Measurements from ENCODE around the gene EGLN3. TPM values are rescaled to one million over a fixed set of nuclear protein-coding genes. Genes with fewer than 3 reads are reported as not detected.

The EGLN3 gene
- total and polyA plus RNA-seq, 9 donors = 1.7 to 5.1 (median 2.4) TPM

GRCh38 chr14:33987565-33988080 is 36.7 kb upstream of the EGLN3 start:
- peaks cover 2% of the 10 kb centered on the region for H3K4me1 ChIP-seq (ENCODE audit: insufficient read depth)
- no peaks in the 10 kb centered on the region for H3K36me3 ChIP-seq
- H3K27ac ChIP-seq = no peak overlapping the region
- no peak for DNase-seq
- H3K4me3 ChIP-seq = no peak overlapping the region
- TF ChIP-seq EP300 (IDR thresholded peaks at IDR 0.05) (no peak), CTCF (IDR thresholded peaks at IDR 0.05) (no peak), POLR2A (IDR thresholded peaks at IDR 0.05) (no peak)
- no peaks in the 10 kb centered on the region for H3K27me3 ChIP-seq
- no peaks in the 10 kb centered on the region for H3K9me3 ChIP-seq
- WGBS, 3 donors = 74 to 83% (median 75%) methylated on average over 4 of the region's 4 CpGs
- intact Hi-C loops (cut with DNase I) = no loop called here

- Histone ChIP-seq H3K4me1 (ENCODE audit: insufficient read depth) (peaks cover 2% of the 10 kb centered on the region), H3K4me3 (no peak overlapping the region), H3K27me3 (no peaks in the 10 kb centered on the region), H3K36me3 (no peaks in the 10 kb centered on the region), H3K9me3 (no peaks in the 10 kb centered on the region), H3K27ac (no peak overlapping the region)
- DNase-seq = no peak
- TF ChIP-seq CTCF (IDR thresholded peaks at IDR 0.05) (no peak), EP300 (IDR thresholded peaks at IDR 0.05) (no peak), POLR2A (IDR thresholded peaks at IDR 0.05) (no peak)
- intact Hi-C loops (cut with DNase I) = no loop called here
- 68 to 76% (median 70%) methylated on average over 5 of the region's 5 CpGs for WGBS, 3 donors
These were observed 35.9 kb upstream of the EGLN3 start for GRCh38 chr14:33986804-33987203.

GRCh38 chr14:33985242-33985641 is 34.4 kb upstream of the EGLN3 start:
- Histone ChIP-seq H3K4me3 (no peak overlapping the region), H3K9me3 (no peaks in the 10 kb centered on the region), H3K4me1 (ENCODE audit: insufficient read depth) (peaks cover 2% of the 10 kb centered on the region), H3K27ac (no peak overlapping the region), H3K36me3 (no peaks in the 10 kb centered on the region), H3K27me3 (no peaks in the 10 kb centered on the region)
- intact Hi-C loops (cut with DNase I) = no loop called here
- WGBS, 3 donors = 90 to 98% (median 95%) methylated on average over 2 of the region's 2 CpGs
- no peak for TF ChIP-seq EP300 (IDR thresholded peaks at IDR 0.05)
- TF ChIP-seq CTCF (IDR thresholded peaks at IDR 0.05) = no peak
- no peak for TF ChIP-seq POLR2A (IDR thresholded peaks at IDR 0.05)
- no peak for DNase-seq

DNA sequence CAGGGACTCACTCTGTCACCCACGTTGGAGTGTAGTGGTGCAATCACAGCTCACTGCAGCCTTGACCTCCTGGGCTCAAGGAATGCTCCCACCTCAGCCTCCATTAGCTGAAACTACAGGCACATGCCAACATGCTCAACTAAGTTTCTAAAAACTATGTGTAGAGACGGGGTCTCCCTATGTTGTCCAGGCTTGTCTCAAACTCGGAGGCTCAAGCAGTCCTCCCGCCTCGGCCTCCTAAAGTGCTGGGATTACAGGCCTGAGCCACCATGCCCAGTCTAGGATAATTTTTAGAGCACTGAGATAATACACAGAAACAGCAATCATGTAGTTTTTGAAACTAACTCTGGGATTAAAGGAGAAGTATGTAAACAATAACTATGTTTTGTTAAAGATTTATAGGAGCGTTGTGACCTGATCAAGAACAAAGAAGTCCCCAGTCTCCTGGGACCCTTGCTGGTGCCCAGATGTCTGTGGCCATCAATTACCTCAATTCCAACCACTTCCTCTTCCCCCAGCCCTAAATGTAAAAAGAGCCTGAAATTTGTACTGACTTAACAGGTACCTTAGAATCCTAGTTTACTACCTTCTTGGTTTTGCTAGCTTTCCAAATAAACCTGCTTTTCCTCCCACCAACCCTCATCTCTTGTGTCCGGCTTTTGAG is 28.9 kb upstream of the EGLN3 start:
- no peak for DNase-seq
- TF ChIP-seq EP300 (IDR thresholded peaks at IDR 0.05) (no peak), CTCF (IDR thresholded peaks at IDR 0.05) (no peak), POLR2A (IDR thresholded peaks at IDR 0.05) (no peak)
- WGBS, 3 donors = 32 to 64% (median 41%) methylated on average over 7 of the region's 7 CpGs
- intact Hi-C loops (cut with DNase I) = no loop called here
- Histone ChIP-seq H3K36me3 (no peaks in the 10 kb centered on the region), H3K9me3 (no peaks in the 10 kb centered on the region), H3K27me3 (no peaks in the 10 kb centered on the region), H3K4me3 (no peak overlapping the region), H3K4me1 (ENCODE audit: insufficient read depth) (no peaks in the 10 kb centered on the region), H3K27ac (no peak overlapping the region)
